ENCODE results near the gene ARHGAP6.

The ARHGAP6 gene

GRCh38 chrX:11103751-11104150 is 562.0 kb downstream of the ARHGAP6 start:
- no peak for DNase-seq (ENCODE audit: low read depth in 2 of 2)

- DNase-seq (ENCODE audit: low read depth in 2 of 2): no peak
Measured at GRCh38 chrX:11103006-11103405, 562.7 kb downstream of the ARHGAP6 start.

- peak; percentile 42 to 51 for DNase-seq (ENCODE audit: low read depth in 2 of 2)
Measured at GRCh38 chrX:11100281-11101035, 565.3 kb downstream of the ARHGAP6 start.

GRCh38 chrX:11099465-11099864 is 566.3 kb downstream of the ARHGAP6 start:
- DNase-seq (ENCODE audit: low read depth in 2 of 2): no peak

- DNase-seq (ENCODE audit: low read depth in 2 of 2): no peak
Measured at GRCh38 chrX:11097933-11098332, 567.8 kb downstream of the ARHGAP6 start.

- no peak for DNase-seq (ENCODE audit: low read depth in 2 of 2)
Measured at GRCh38 chrX:11089802-11090201, 575.9 kb downstream of the ARHGAP6 start.
